IMR-90 (cell line): ENCODE measurements around the gene ZNF212. TPM values are rescaled to one million over a fixed set of nuclear protein-coding genes. Genes with fewer than 3 reads are reported as not detected.

Experiments used
- ATAC-seq: fragments of 200-7000 bp; cut with Tn5 transposase; 2 replicates; pipeline ENCODE4 v1.9.1; 2020; ENCODE audit warnings: low read depth, mild to moderate bottlenecking, moderate library complexity
- BruUV-seq: library from RNA; stranded (reverse); fragments of 400-500 nt; replicated peaks from 2 replicates; lab custom pipeline; 2021; lab: Mats Ljungman, UMichigan
- CTCF ChIA-PET: fragments of 300-600 bp; formaldehyde crosslinking; extraction: SDS; loops from one replicate; lab custom pipeline; 2021; ENCODE audit warnings: antibody characterized with exemption; lab: Yijun Ruan, JAX
- POLR2A ChIA-PET: fragments of 300-600 bp; sonication (Branson Sonifier 250); formaldehyde crosslinking; loops from one replicate; lab custom pipeline; 2022; ENCODE audit warnings: antibody characterized with exemption; ENCODE audit not compliant: unreplicated experiment; lab: Charles Lee
- DNase-seq: peaks from one replicate; pipeline ENCODE4 v3.0.0; 2013
- H2AFZ ChIP-seq: replicated peaks from 2 replicates; pipeline ENCODE3; 2013; ENCODE audit warnings: low read length, mild to moderate bottlenecking; ENCODE audit not compliant: poor library complexity
- H2AK5ac ChIP-seq: 2 replicates; pipeline ENCODE4 v1.6.1; 2013; ENCODE audit warnings: low read depth, low read length, inconsistent platforms
- H2AK9ac ChIP-seq: replicated peaks from 2 replicates; pipeline ENCODE3; 2013; ENCODE audit warnings: mild to moderate bottlenecking, low read depth, low read length, moderate library complexity; ENCODE audit not compliant: poor library complexity
- H2BK120ac ChIP-seq: 2 replicates; pipeline ENCODE4 v1.6.1; 2013; ENCODE audit warnings: low read depth, low read length, inconsistent platforms
- H2BK15ac ChIP-seq: 3 replicates; pipeline ENCODE4 v1.6.1; 2013; ENCODE audit warnings: low read depth, low read length, inconsistent platforms
- H2BK20ac ChIP-seq: 2 replicates; pipeline ENCODE4 v1.6.1; 2013; ENCODE audit warnings: low read depth, mild to moderate bottlenecking, inconsistent platforms, low read length, moderate library complexity
- H2BK5ac ChIP-seq: 2 replicates; pipeline ENCODE4 v1.6.1; 2013; ENCODE audit warnings: mild to moderate bottlenecking, low read depth, low read length, inconsistent platforms; ENCODE audit not compliant: poor library complexity, severe bottlenecking
- H3K14ac ChIP-seq: replicated peaks from 2 replicates; pipeline ENCODE4 v1.6.1; 2013; ENCODE audit warnings: low read depth, low read length, inconsistent platforms
- H3K18ac ChIP-seq: 2 replicates; pipeline ENCODE4 v1.6.1; 2013; ENCODE audit warnings: low read depth, low read length, control low read depth
- H3K23ac ChIP-seq: 2 replicates; pipeline ENCODE4 v1.6.1; 2013; ENCODE audit warnings: low read depth, low read length, inconsistent platforms
- H3K27ac ChIP-seq: 2 replicates; pipeline ENCODE4 v1.5.1; 2013; ENCODE audit warnings: mild to moderate bottlenecking, control low read depth, low read length; ENCODE audit not compliant: insufficient read depth
- H3K27me3 ChIP-seq: 2 replicates; pipeline ENCODE4 v1.6.1; 2013; ENCODE audit warnings: low read length; ENCODE audit not compliant: control insufficient read depth, insufficient read depth
- H3K36me3 ChIP-seq: 2 replicates; pipeline ENCODE4 v1.6.1; 2013; ENCODE audit warnings: low read length, mixed read lengths; ENCODE audit not compliant: control insufficient read depth, insufficient read depth
- H3K4ac ChIP-seq: 2 replicates; pipeline ENCODE4 v1.6.1; 2013; ENCODE audit warnings: low read depth, low read length, inconsistent platforms
- H3K4me1 ChIP-seq: 2 replicates; pipeline ENCODE4 v1.6.1; 2013; ENCODE audit warnings: low read length, mixed read lengths; ENCODE audit not compliant: control insufficient read depth, insufficient read depth
- H3K4me2 ChIP-seq: 2 replicates; pipeline ENCODE4 v1.6.1; 2013; ENCODE audit warnings: low read depth, mild to moderate bottlenecking, control low read depth, low read length, moderate library complexity
- H3K4me3 ChIP-seq: 2 replicates; pipeline ENCODE4 v1.5.1; 2013; ENCODE audit warnings: low read depth, mild to moderate bottlenecking, control low read depth, low read length, moderate library complexity; ENCODE audit not compliant: insufficient read depth
- H3K56ac ChIP-seq: 2 replicates; pipeline ENCODE4 v1.6.1; 2013; ENCODE audit warnings: low read length, inconsistent platforms; ENCODE audit not compliant: insufficient read depth; ENCODE audit errors: extremely low read depth
- H3K79me1 ChIP-seq, 2 experiments: 2 replicates each; pipeline ENCODE4 v1.6.1; 2013; ENCODE audit warnings: low read length in 2 of 2, inconsistent platforms in 1 of 2, low read depth in 1 of 2
- H3K9ac ChIP-seq: 2 replicates; pipeline ENCODE4 v1.6.1; 2013; ENCODE audit warnings: low read depth, low read length, control low read depth
- H3K9me1 ChIP-seq: 2 replicates; pipeline ENCODE4 v1.6.1; 2013; ENCODE audit warnings: low read length, inconsistent platforms; ENCODE audit not compliant: insufficient read depth
- H3K9me3 ChIP-seq: 2 replicates; pipeline ENCODE4 v1.6.1; 2013; ENCODE audit warnings: low read length; ENCODE audit not compliant: control insufficient read depth, insufficient read depth
- H4K20me1 ChIP-seq: 2 replicates; pipeline ENCODE4 v1.6.1; 2013; ENCODE audit warnings: low read length, inconsistent platforms; ENCODE audit not compliant: insufficient read depth
- H4K5ac ChIP-seq: 2 replicates; pipeline ENCODE4 v1.6.1; 2013; ENCODE audit warnings: mild to moderate bottlenecking, low read depth, low read length, control low read depth
- H4K8ac ChIP-seq, 2 experiments: 2 replicates each; pipeline ENCODE4 v1.6.1; 2013; ENCODE audit warnings: low read depth in 2 of 2, low read length in 2 of 2, control low read depth in 1 of 2, inconsistent platforms in 1 of 2
- H4K91ac ChIP-seq: 2 replicates; pipeline ENCODE4 v1.6.1; 2013; ENCODE audit warnings: low read depth, low read length, inconsistent platforms; ENCODE audit not compliant: insufficient read depth
- BHLHE40 ChIP-seq: fragments of 150-350 bp; IDR thresholded peaks from 2 replicates; pipeline ENCODE4 v1.6.1; 2016; ENCODE audit warnings: mild to moderate bottlenecking, low read depth, low read length
- FOS ChIP-seq: fragments of 150-350 bp; IDR thresholded peaks from 2 replicates; pipeline ENCODE4 v1.6.1; 2016; ENCODE audit warnings: low read depth, low read length
- MAFK ChIP-seq: IDR thresholded peaks from 2 replicates; pipeline ENCODE4 v1.6.1; 2012; ENCODE audit warnings: low read depth, low read length, improper control_type of control experiment
- MAZ ChIP-seq: IDR thresholded peaks from 2 replicates; pipeline ENCODE4 v1.6.1; 2012; ENCODE audit warnings: low read depth, mild to moderate bottlenecking, low read length, improper control_type of control experiment, moderate library complexity, borderline replicate concordance
- MXI1 ChIP-seq: IDR thresholded peaks from 2 replicates; pipeline ENCODE4 v1.6.1; 2012; ENCODE audit warnings: low read depth, mild to moderate bottlenecking, low read length, moderate library complexity, borderline replicate concordance
- NFE2L2 ChIP-seq: fragments of 150-350 bp; IDR thresholded peaks from 2 replicates; pipeline ENCODE4 v1.6.1; 2016; ENCODE audit warnings: low read depth, mild to moderate bottlenecking, low read length
- POLR2A ChIP-seq: IDR thresholded peaks from 2 replicates; pipeline ENCODE4 v1.6.1; 2012; ENCODE audit warnings: mild to moderate bottlenecking, low read depth, low read length
- RAD21 ChIP-seq: IDR thresholded peaks from 2 replicates; pipeline ENCODE4 v1.6.1; 2012; ENCODE audit warnings: low read length, improper control_type of control experiment
- RCOR1 ChIP-seq: IDR thresholded peaks from 2 replicates; pipeline ENCODE4 v1.6.1; 2012; ENCODE audit warnings: mild to moderate bottlenecking, low read length, improper control_type of control experiment; ENCODE audit not compliant: insufficient replicate concordance
- RFX5 ChIP-seq: IDR thresholded peaks from 2 replicates; pipeline ENCODE4 v1.8.0; 2012; ENCODE audit warnings: low read depth, mild to moderate bottlenecking, low read length, moderate library complexity
- USF2 ChIP-seq: fragments of 150-350 bp; IDR thresholded peaks from 2 replicates; pipeline ENCODE4 v1.6.1; 2017; ENCODE audit warnings: mild to moderate bottlenecking, antibody characterized with exemption, low read length, low read depth
- WGBS, 2 experiments: methylation state at CpG; one replicate each; pipeline versions ENCODE4 v1.1.5 to v1.1.7; 2013; ENCODE audit warnings: missing lambda C conversion rate in 2 of 2; ENCODE audit not compliant: insufficient read length in 1 of 2; ENCODE audit errors: extremely low coverage in 2 of 2; 5-methylcytosine and 5-hydroxymethylcytosine counted together
- dilution Hi-C: fragments of 300-500 bp; cut with HindIII; formaldehyde crosslinking; loops from one replicate; pipeline ENCODE4 v1.14.3; 2018; ENCODE audit warnings: low sequenced_read_pairs; ENCODE audit not compliant: unreplicated experiment
- in situ Hi-C: fragments of 300-500 bp; cut with MboI; formaldehyde crosslinking; loops from 3 replicates; pipeline ENCODE4 v1.14.3; 2019; ENCODE audit warnings: low sequenced_read_pairs, inconsistent platforms, mixed read lengths
- intact Hi-C: fragments of 100-400 bp; cut with micrococcal nuclease; formaldehyde crosslinking; loops from 2 replicates; pipeline ENCODE4 v1.10.0; 2022
- polyA plus RNA-seq, 3 experiments: library from polyadenylated mRNA; depleted of rRNA; stranded (reverse); fragments of >200 nt; gene quantifications; 2 replicates each; pipeline ENCODE4 v1.2.3, GENCODE V29; 2012; ENCODE audit warnings: low replicate concordance in 1 of 3
- total RNA-seq: library from RNA; depleted of rRNA; stranded (reverse); fragments of >200 nt; gene quantifications from 2 replicates; pipeline ENCODE4 v1.2.3, GENCODE V29; 2012
- TF ChIP-seq, protein P1 (sequence below): conservative IDR thresholded peaks from 2 replicates; pipeline ENCODE4 v1.5.1; 2012; ENCODE audit warnings: mild to moderate bottlenecking, low read depth, low read length, improper control_type of control experiment

Gene ZNF212
- total and polyA plus RNA-seq, 2 of the 4 experiments (the other 2 are of a cell fraction) = 3.8 to 5.1 TPM

- intact Hi-C loops (no loop called here), in situ Hi-C loops (no loop called here), dilution Hi-C loops (no loop called here)
- no peak overlapping the region for H3K18ac ChIP-seq
- ATAC-seq = no peak
- peaks cover 14 to 36% of the 10 kb centered on the region in 2 experiments for H3K79me1 ChIP-seq
- H3K4me1 ChIP-seq = no peaks in the 10 kb centered on the region
- no peak overlapping the region for H3K14ac ChIP-seq
- no peak overlapping the region for H4K8ac ChIP-seq
- H3K4me3 ChIP-seq = no peak overlapping the region
- no peak overlapping the region for H3K4ac ChIP-seq
- no peak overlapping the region for H2BK120ac ChIP-seq
- no peak overlapping the region for H3K4me2 ChIP-seq
- H3K23ac ChIP-seq = no peak overlapping the region
- H2AFZ ChIP-seq = no peak overlapping the region
- H3K27me3 ChIP-seq = no peaks in the 10 kb centered on the region
- POLR2A ChIA-PET = no interaction called here
- no peak for DNase-seq
- no TSS peak for BruUV-seq
- no peak overlapping the region for H3K27ac ChIP-seq
- H2BK20ac ChIP-seq = no peak overlapping the region
- H3K56ac ChIP-seq = no peak overlapping the region
- TF ChIP-seq FOS (no peak), BHLHE40 (no peak), MAZ (no peak), MAFK (no peak), RAD21 (no peak), MXI1 (no peak), RFX5 (no peak), NFE2L2 (no peak), USF2 (no peak), POLR2A (no peak), RCOR1 (no peak)
- TF ChIP-seq, protein P1, sequence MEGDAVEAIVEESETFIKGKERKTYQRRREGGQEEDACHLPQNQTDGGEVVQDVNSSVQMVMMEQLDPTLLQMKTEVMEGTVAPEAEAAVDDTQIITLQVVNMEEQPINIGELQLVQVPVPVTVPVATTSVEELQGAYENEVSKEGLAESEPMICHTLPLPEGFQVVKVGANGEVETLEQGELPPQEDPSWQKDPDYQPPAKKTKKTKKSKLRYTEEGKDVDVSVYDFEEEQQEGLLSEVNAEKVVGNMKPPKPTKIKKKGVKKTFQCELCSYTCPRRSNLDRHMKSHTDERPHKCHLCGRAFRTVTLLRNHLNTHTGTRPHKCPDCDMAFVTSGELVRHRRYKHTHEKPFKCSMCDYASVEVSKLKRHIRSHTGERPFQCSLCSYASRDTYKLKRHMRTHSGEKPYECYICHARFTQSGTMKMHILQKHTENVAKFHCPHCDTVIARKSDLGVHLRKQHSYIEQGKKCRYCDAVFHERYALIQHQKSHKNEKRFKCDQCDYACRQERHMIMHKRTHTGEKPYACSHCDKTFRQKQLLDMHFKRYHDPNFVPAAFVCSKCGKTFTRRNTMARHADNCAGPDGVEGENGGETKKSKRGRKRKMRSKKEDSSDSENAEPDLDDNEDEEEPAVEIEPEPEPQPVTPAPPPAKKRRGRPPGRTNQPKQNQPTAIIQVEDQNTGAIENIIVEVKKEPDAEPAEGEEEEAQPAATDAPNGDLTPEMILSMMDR = no peak
- no peak overlapping the region for H2BK15ac ChIP-seq
- H2AK9ac ChIP-seq = no peak overlapping the region
- WGBS, 2 experiments = 100% methylated on average over 1 of the region's 11 CpGs; no CpG with 5 or more reads in 1 of the 2 experiments
- H3K9ac ChIP-seq = no peak overlapping the region
- H4K91ac ChIP-seq = no peak overlapping the region
- no peaks in the 10 kb centered on the region; the same call in 1 of the 2 replicates for H4K20me1 ChIP-seq
- no peak overlapping the region for H2BK5ac ChIP-seq
- no peak overlapping the region for H4K5ac ChIP-seq
- peaks cover 9% of the 10 kb centered on the region; the same call in 1 of the 2 replicates for H3K9me1 ChIP-seq
- no peak overlapping the region for H2AK5ac ChIP-seq
- H3K9me3 ChIP-seq = no peaks in the 10 kb centered on the region
- peaks cover 77% of the 10 kb centered on the region for H3K36me3 ChIP-seq
- CTCF ChIA-PET = no interaction called here
These were observed 28.9 kb upstream of the ZNF212 start for GRCh38 chr7:149210551-149210950.
